Neural progenitor cell (in vitro differentiated cells): ENCODE measurements around the gene MRGPRE.
"Not testable (repeated sequence)": the region's sequence is repeated elsewhere in the genome, so short reads cannot be mapped to it uniquely, and the experiment has no call there.

Source experiments
- EZH2 ChIP-seq: fragments of 200-600 bp; sonication (generic); IDR thresholded peaks from 2 replicates; pipeline ENCODE4 v1.6.1; 2017; ENCODE audit warnings: antibody characterized with exemption, mild to moderate bottlenecking, moderate library complexity
- EZH2phosphoT487 ChIP-seq: fragments of 200-600 bp; sonication (generic); IDR thresholded peaks from 2 replicates; pipeline ENCODE4 v1.6.1; 2017; ENCODE audit warnings: antibody characterized with exemption
- TF ChIP-seq, protein P1 (sequence below): fragments of 200-600 bp; sonication (generic); IDR thresholded peaks from 2 replicates; pipeline ENCODE4 v1.5.1; 2017; ENCODE audit warnings: antibody characterized with exemption, mild to moderate bottlenecking

DNA sequence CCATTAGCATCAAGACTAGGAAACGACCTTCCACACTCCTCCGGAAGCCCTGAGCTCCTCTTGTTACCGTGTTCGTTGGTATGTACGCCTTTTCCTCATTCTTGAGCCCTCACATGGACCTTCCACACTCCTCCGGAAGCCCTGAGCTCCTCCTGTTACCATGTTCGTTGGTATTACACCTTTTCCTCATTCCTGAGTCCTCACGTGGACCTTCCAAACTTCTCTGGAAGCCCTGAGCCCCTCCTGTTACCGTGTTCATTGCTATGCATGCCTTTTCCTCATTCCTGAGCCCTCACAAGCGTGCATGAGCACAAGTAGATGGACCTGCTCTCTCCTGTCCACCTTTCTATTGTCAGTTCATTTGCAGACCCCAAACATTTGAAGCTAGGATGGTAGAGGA is 48.4 kb upstream of the MRGPRE start:
- TF ChIP-seq, protein P1, sequence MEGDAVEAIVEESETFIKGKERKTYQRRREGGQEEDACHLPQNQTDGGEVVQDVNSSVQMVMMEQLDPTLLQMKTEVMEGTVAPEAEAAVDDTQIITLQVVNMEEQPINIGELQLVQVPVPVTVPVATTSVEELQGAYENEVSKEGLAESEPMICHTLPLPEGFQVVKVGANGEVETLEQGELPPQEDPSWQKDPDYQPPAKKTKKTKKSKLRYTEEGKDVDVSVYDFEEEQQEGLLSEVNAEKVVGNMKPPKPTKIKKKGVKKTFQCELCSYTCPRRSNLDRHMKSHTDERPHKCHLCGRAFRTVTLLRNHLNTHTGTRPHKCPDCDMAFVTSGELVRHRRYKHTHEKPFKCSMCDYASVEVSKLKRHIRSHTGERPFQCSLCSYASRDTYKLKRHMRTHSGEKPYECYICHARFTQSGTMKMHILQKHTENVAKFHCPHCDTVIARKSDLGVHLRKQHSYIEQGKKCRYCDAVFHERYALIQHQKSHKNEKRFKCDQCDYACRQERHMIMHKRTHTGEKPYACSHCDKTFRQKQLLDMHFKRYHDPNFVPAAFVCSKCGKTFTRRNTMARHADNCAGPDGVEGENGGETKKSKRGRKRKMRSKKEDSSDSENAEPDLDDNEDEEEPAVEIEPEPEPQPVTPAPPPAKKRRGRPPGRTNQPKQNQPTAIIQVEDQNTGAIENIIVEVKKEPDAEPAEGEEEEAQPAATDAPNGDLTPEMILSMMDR = not testable (repeated sequence)
- TF ChIP-seq EZH2phosphoT487, EZH2: not testable (repeated sequence)
